DMS79 (cell line): ENCODE data around the gene LRRTM4.

ENCODE experiments used
- DNase-seq: peaks from one replicate; lab custom pipeline; 2025; lab: John Stamatoyannopoulos, UW

LRRTM4 gene

GRCh38 chr2:77521931-77522470 lies at the start of gene LRRTM4:
TSS of gene LRRTM4 (minus strand) at chr2:77522376.
- DNase-seq: peak; percentile 89

- DNase-seq: no peak
Observed at GRCh38 chr2:77571545-77571944, 49.4 kb upstream of the LRRTM4 start.

- no peak for DNase-seq
Observed at GRCh38 chr2:77567723-77568122, 45.5 kb upstream of the LRRTM4 start.

- DNase-seq: no peak
Observed at GRCh38 chr2:77566582-77566981, 44.4 kb upstream of the LRRTM4 start.

GRCh38 chr2:77566131-77566530 lies 44.0 kb upstream of the LRRTM4 start:
- no peak for DNase-seq

DNA sequence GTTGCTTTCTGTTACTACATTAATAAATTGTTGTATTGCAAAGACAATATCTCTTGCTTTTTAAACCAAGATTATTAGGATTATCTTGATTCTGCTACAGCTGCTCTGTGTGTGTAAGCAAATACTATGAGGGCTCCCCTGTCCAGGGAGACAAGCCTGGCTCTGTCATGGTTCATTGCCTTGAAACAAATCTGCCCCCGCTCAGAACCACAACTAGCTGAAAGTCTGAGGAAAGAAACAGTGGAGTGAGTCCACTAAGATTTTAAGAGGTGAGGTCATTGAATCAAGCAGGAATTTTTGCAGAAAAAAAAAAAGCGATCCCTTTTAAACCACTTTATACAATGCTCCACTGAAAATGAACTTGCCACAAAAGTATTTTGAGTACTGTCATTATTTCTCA lies 30.8 kb upstream of the LRRTM4 start:
- peak; percentile 40 for DNase-seq

GRCh38 chr2:77538031-77538430 lies 15.9 kb upstream of the LRRTM4 start:
- no peak for DNase-seq

GRCh38 chr2:77522888-77523287 lies 712 bp upstream of the LRRTM4 start:
- no peak for DNase-seq

GRCh38 chr2:77521548-77521891 lies 656 bp downstream of the LRRTM4 start:
- no peak for DNase-seq

DNA sequence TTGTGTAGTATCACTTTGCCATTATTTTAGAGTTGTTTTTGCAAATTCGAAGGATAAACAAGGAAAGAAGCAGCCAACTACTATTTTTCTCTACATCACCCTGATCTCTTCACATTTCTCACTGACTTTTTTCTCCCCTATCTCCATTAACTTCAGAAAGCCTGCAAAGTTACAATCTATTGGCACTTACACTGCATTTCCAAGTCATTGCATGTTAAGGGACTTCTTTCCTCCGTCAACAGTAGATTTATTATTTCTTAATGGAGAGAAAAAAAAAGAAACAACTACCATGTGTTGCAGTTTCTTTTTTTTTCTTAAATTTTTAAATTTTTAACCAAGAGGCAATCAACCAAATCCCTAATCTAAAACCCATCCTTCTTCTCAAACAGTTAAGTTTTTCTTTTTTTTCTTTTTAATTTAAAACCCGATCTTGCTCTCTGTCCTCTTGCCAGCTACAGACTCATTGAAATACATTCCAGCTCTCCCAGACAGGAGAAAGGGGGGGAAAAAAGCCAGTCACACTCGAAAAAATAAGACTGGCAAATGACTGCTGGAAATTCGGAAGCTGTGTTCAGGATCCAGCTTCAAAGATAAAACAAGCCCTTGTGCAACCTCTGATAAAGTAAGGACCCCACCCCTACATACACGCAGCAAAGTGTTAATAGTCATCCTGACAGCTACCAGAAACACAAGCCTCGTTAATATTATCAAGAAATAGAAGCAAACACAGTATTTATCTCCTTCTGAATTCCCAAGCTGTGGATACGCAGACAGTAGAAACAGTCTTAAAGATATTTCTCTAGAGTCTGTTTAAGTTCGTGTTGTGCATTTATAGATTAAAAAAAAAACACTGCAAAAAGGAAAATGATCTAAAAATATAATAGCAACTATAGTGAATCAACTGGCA lies 1.3 kb downstream of the LRRTM4 start:
- peak; percentile 17 for DNase-seq

DNA sequence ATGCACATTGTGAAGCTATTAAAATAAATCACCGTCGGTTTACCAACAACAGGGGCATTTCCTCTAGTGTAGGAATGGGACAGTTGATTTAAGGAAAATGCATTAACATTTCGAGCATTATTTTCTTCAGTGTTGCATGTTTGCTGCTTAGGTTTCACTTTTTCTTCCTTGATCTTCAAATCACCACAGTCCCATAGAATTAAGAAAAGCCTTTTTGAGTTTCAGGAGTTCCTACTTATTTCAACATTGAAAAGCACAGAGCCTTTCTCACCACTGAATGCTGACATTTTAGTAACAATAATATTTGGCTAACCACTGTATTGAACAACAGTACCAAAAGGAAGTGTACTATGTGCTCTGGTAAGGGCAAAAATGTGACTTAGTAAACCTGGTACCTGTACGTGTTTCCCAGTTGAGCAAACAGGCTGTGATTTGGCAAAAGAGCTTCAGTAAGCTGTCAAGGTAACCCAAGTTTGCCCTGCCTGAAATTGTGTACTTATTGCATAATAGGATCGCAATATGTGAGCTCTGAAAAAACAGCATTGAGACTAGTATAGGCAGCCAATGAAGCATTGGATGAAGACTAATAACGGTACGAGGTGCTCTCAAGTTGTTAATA lies 2.2 kb downstream of the LRRTM4 start:
- peak; percentile 52 for DNase-seq

DNA sequence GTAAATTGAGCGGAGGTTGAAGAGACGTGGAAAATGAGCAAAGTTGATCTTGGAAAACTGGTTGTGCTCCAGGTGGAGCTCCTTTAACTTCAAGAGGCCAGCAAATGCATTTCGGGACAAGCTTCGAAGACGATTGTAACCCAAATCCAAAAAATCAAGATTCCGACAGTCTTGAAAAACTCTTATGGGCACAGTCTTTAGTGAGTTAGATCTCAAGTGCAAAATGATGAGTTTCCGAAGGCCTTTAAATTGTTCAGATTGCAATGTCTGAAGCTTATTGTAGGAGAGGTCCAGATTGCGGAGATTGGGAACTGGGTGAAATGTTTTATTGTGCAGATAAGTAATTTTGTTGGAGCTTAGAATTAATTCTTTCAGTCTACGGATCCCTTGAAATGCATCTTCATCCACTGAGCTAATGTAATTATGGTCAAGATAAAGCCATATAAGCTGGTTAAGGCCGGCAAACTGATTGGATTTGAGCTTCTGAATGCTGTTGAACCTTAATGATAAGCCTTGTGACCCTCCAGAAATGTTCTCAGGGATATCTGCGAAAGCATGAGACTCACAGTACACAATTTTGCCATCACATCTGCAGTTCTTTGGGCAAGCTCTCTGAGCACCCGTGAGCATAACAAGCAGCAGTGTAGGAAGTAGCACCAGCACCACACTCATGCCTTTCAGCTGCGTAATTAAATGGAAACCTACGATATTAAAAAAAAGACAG lies 2.9 kb downstream of the LRRTM4 start:
- DNase-seq: peak; percentile 35

DNA sequence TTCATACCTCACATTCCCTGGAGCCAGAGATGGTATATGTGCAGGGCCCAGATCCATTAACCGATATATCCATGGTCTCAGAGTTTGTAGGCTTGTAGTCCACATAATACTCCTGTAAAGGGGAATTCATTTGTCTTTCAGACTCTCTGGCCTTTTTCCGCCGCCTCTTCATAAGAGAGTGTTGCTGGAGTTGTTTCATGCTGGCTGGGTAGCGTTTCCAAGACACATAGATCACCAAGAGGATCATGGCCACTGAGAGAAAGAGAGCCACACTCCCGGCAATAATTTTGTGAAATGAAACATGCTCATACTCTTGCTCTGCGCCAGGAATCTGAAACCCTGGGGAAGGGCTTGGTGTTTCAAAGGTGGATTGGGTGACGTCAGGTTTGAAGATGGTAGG lies 3.9 kb downstream of the LRRTM4 start:
- peak; percentile 55 for DNase-seq

DNA sequence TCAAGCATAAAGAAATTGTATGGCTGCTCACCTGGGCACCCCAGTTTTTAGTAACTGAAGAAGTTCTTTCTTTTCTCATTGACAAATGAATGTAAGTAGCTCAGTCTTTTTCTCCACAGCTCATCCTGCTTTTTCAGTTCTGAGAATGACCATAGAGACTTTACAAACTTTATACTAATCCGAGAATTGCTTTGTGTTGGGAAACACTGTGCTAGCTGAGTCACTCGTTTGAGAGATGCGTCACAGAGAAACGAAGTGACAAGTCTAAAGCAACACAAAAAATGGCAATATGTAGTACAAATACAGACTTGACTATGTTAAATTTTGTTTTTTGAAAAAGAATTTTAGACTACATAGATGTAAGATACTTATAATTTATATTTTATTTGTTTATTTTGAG lies 9.0 kb downstream of the LRRTM4 start:
- DNase-seq: peak; percentile 33

DNA sequence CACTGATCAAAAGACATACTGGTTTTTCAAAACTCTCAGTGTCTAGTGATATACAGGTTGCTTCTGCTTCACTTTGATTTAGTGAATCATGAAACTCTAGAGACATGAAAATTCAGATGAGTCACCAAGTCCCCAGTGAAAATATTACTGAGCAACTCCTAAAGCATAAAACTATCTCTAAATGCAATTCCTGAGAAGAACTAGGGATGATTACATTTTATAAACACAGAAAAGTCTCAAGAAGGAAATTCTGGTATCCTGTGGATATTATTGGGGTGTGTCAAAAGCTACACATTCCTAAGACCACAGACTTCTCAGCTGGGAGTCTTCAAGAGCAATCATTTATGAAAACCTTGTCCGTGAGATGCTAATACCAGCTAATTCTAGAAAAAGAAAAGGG lies 9.7 kb downstream of the LRRTM4 start:
- peak; percentile 33 for DNase-seq

- DNase-seq: no peak
Observed at GRCh38 chr2:77508511-77508910, 13.7 kb downstream of the LRRTM4 start.

DNA sequence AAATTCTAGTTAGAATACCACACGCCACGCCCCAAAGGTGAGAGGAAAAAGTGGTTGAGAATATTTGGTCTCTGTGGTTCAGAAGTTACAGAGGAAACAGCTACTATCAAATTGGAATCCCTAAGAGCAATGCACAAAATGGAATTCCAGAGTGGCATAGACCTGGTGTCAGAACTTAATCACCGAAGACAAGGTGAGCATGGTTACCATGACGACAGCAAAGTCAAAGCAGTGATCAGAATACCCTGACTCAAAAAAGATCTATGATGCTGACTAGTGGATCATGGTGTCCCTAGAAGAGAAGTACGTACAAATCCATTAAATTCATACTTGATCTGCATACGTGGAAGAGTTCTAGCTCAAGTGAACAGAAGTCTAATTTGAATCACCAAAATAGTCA lies 14.5 kb downstream of the LRRTM4 start:
- no peak for DNase-seq

DNA sequence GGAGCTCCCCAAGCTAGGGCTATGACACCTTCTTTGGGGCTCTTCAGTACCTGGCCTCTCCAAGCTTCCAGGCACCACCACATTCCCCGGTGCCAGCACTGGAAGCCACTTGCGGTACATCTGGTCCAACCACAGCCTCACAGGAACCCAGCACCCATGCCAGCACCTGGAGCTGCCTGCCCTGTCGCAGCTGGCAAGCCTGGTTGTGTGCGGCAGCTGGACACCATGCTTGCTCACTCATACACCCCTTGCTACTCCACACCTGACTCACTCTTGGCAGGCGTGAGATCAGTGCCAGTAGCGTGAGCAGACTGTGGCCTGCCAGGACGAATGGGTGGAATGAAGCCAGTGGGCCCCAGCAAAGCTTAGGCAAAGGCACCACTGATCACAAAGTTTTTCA lies 34.0 kb downstream of the LRRTM4 start:
- DNase-seq: no peak

GRCh38 chr2:77487074-77487803 lies 34.9 kb downstream of the LRRTM4 start:
- DNase-seq: no peak

DNA sequence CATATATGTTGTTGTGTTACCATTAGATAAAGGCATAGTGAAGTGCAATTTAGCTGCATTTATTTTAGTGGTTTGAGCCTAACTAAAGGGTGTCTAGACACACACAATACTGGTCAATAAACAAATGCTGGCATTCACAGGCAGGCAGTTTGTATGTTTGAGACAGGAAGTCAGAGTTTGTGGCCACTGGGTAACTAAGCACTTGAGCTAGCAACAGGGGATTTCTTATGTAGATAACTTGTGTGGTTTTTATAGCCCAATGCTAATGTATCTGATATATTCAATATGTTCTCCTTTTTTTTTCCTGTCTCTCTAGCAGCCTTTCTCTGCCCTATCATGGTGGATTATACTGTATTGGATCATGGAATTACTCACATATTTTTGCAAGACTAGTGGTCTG lies 38.1 kb downstream of the LRRTM4 start:
- DNase-seq: no peak

GRCh38 chr2:77479895-77480294 lies 42.3 kb downstream of the LRRTM4 start:
- no peak for DNase-seq

GRCh38 chr2:77479395-77479794 lies 42.8 kb downstream of the LRRTM4 start:
- DNase-seq: no peak
